Thymus (tissue), 11 donors: ENCODE results near the gene PPP1R12A. TPM values are rescaled to one million over a fixed set of nuclear protein-coding genes. Genes with fewer than 3 reads are reported as not detected.

Experiments used
- DNase-seq, 9 donors: peaks; one replicate each; pipeline ENCODE4 v3.0.0-alpha.2; 2013; ENCODE audit warnings: low spot score in 9 of 9, low read depth in 6 of 9, missing footprints in 1 of 9
- H3K27ac ChIP-seq, 2 donors: one replicate each; pipeline ENCODE4 v1.5.1; 2013; ENCODE audit warnings: control low read depth in 1 of 2, low read depth in 1 of 2, low read length in 1 of 2, mild to moderate bottlenecking in 1 of 2, moderate library complexity in 1 of 2
- H3K27me3 ChIP-seq, 2 donors: one replicate each; pipeline ENCODE4 v1.5.1; 2013; ENCODE audit warnings: low read length in 1 of 2; ENCODE audit not compliant: control insufficient read depth in 2 of 2, insufficient read depth in 1 of 2
- H3K36me3 ChIP-seq, 2 donors: one replicate each; pipeline ENCODE4 v1.5.1; 2013; ENCODE audit warnings: low read length in 1 of 2, mild to moderate bottlenecking in 1 of 2, moderate library complexity in 1 of 2; ENCODE audit not compliant: control insufficient read depth in 2 of 2, insufficient read depth in 2 of 2
- H3K4me1 ChIP-seq, 2 donors: one replicate each; pipeline ENCODE4 v1.5.1; 2013; ENCODE audit warnings: low read length in 2 of 2; ENCODE audit not compliant: control insufficient read depth in 2 of 2, insufficient read depth in 2 of 2
- H3K4me3 ChIP-seq, 2 donors: one replicate each; pipeline ENCODE4 v1.5.1; 2013; ENCODE audit warnings: low read length in 2 of 2, control low read depth in 1 of 2, mild to moderate bottlenecking in 1 of 2
- H3K9me3 ChIP-seq, 2 donors: one replicate each; pipeline ENCODE4 v1.5.1; 2013; ENCODE audit warnings: low read length in 1 of 2, mild to moderate bottlenecking in 1 of 2; ENCODE audit not compliant: control insufficient read depth in 2 of 2, insufficient read depth in 1 of 2
- WGBS: extraction: QIAGEN DNeasy Blood & Tissue Kit; methylation state at CpG from one replicate; pipeline ENCODE4 v1.1.7; 2013; 5-methylcytosine and 5-hydroxymethylcytosine counted together
- polyA plus RNA-seq: library from polyadenylated mRNA; stranded (reverse); fragments of 200-250 nt; gene quantifications from one replicate; pipeline ENCODE4 v1.2.3, GENCODE V29; 2013
- total RNA-seq: library from RNA; stranded (reverse); fragments of 120-200 nt; gene quantifications from one replicate; pipeline ENCODE4 v1.2.4, GENCODE V29; 2013
- donor health status: healthy.

The PPP1R12A gene
- total and polyA plus RNA-seq, 2 donors, result 32.1 to 86.6 TPM

GRCh38 chr12:79964100-79964627 lies 29.3 kb upstream of the PPP1R12A start:
- H3K4me3 ChIP-seq, result no peak overlapping the region
- no peak overlapping the region for H3K27ac ChIP-seq
- DNase-seq, result no peak
- H3K27me3 ChIP-seq, result no peaks in the 10 kb centered on the region
- H3K9me3 ChIP-seq, result no peaks in the 10 kb centered on the region
- H3K4me1 ChIP-seq, result no peaks in the 10 kb centered on the region
- no peaks in the 10 kb centered on the region for H3K36me3 ChIP-seq
- 88% methylated on average over 3 of the region's 3 CpGs for WGBS

- Histone ChIP-seq H3K27ac (no peak overlapping the region), H3K9me3 (no peaks in the 10 kb centered on the region), H3K4me1 (no peaks in the 10 kb centered on the region), H3K4me3 (no peak overlapping the region), H3K27me3 (no peaks in the 10 kb centered on the region), H3K36me3 (no peaks in the 10 kb centered on the region)
- no peak for DNase-seq
- WGBS, result 86% methylated on average over 1 of the region's 1 CpG
These were observed 26.5 kb upstream of the PPP1R12A start for GRCh38 chr12:79961411-79961810.

GRCh38 chr12:79959484-79959883 lies 24.6 kb upstream of the PPP1R12A start:
- no peaks in the 10 kb centered on the region for H3K4me1 ChIP-seq
- 96% methylated on average over 4 of the region's 4 CpGs for WGBS
- no peak overlapping the region for H3K27ac ChIP-seq
- H3K4me3 ChIP-seq, result no peak overlapping the region
- no peak for DNase-seq
- no peaks in the 10 kb centered on the region for H3K36me3 ChIP-seq
- H3K9me3 ChIP-seq, result peaks cover 0 to 7% of the 10 kb centered on the region in 2 donors
- no peaks in the 10 kb centered on the region for H3K27me3 ChIP-seq

GRCh38 chr12:79956896-79957295 lies 22.0 kb upstream of the PPP1R12A start:
- DNase-seq, result no peak
- no peaks in the 10 kb centered on the region for H3K36me3 ChIP-seq
- H3K4me1 ChIP-seq, result no peaks in the 10 kb centered on the region
- H3K27ac ChIP-seq, result no peak overlapping the region
- H3K9me3 ChIP-seq, result peaks cover 0 to 7% of the 10 kb centered on the region in 2 donors
- 98% methylated on average over 4 of the region's 4 CpGs for WGBS
- no peaks in the 10 kb centered on the region for H3K27me3 ChIP-seq
- no peak overlapping the region for H3K4me3 ChIP-seq

- Histone ChIP-seq H3K4me1 (no peaks in the 10 kb centered on the region), H3K9me3 (peaks cover 0 to 7% of the 10 kb centered on the region in 2 donors), H3K27me3 (no peaks in the 10 kb centered on the region), H3K27ac (no peak overlapping the region), H3K36me3 (no peaks in the 10 kb centered on the region), H3K4me3 (no peak overlapping the region)
- WGBS, result 94% methylated on average over 3 of the region's 3 CpGs
- DNase-seq, result no peak
These were observed 20.7 kb upstream of the PPP1R12A start for GRCh38 chr12:79955561-79955960.

GRCh38 chr12:79954037-79954610 lies 19.2 kb upstream of the PPP1R12A start:
- no peaks in the 10 kb centered on the region for H3K4me1 ChIP-seq

GRCh38 chr12:79949098-79949497 lies 14.2 kb upstream of the PPP1R12A start:
- WGBS, result 92% methylated on average over 1 of the region's 1 CpG
- Histone ChIP-seq H3K4me1 (no peaks in the 10 kb centered on the region), H3K4me3 (no peak overlapping the region), H3K27me3 (no peaks in the 10 kb centered on the region), H3K27ac (no peak overlapping the region), H3K9me3 (no peaks in the 10 kb centered on the region), H3K36me3 (no peaks in the 10 kb centered on the region)
- DNase-seq, result no peak

More at GRCh38 chr12:79954037-79954610, 19.2 kb upstream of the PPP1R12A start:
- H3K27me3 ChIP-seq, result no peaks in the 10 kb centered on the region
- no peak overlapping the region for H3K27ac ChIP-seq
- no peak for DNase-seq
- peaks cover 0 to 7% of the 10 kb centered on the region in 2 donors for H3K9me3 ChIP-seq
- WGBS, result 5% methylated on average over 2 of the region's 2 CpGs
- H3K4me3 ChIP-seq, result no peak overlapping the region
- no peaks in the 10 kb centered on the region for H3K36me3 ChIP-seq

GRCh38 chr12:79945433-79945832 lies 10.5 kb upstream of the PPP1R12A start:
- no peaks in the 10 kb centered on the region for H3K4me1 ChIP-seq

GRCh38 chr12:79944565-79944964 lies 9.7 kb upstream of the PPP1R12A start:
- Histone ChIP-seq H3K27ac (no peak overlapping the region), H3K4me1 (no peaks in the 10 kb centered on the region), H3K9me3 (no peaks in the 10 kb centered on the region), H3K36me3 (no peaks in the 10 kb centered on the region), H3K4me3 (no peak overlapping the region), H3K27me3 (no peaks in the 10 kb centered on the region)
- no peak for DNase-seq
- WGBS, result over 99% methylated on average over 3 of the region's 3 CpGs

More at GRCh38 chr12:79945433-79945832, 10.5 kb upstream of the PPP1R12A start:
- H3K9me3 ChIP-seq, result no peaks in the 10 kb centered on the region
- H3K27me3 ChIP-seq, result no peaks in the 10 kb centered on the region
- H3K36me3 ChIP-seq, result no peaks in the 10 kb centered on the region
- H3K4me3 ChIP-seq, result no peak overlapping the region
- DNase-seq, result no peak
- no peak overlapping the region for H3K27ac ChIP-seq
- 93% methylated on average over 4 of the region's 4 CpGs for WGBS
